B cell (primary cell): Measurements from ENCODE around the gene PXMP2. TPM values are rescaled to one million over a fixed set of nuclear protein-coding genes. Genes with fewer than 3 reads are reported as not detected.

Source experiments
- ATAC-seq: fragments of 200-7000 bp; cut with Tn5 transposase; one replicate; pipeline ENCODE4 v1.10.0; 2021; ENCODE audit warnings: low read depth, mild to moderate bottlenecking, moderate number of reproducible peaks, moderate library complexity
- CTCF ChIA-PET: fragments of 350-600 bp; sonication (Branson Sonifier 250); formaldehyde crosslinking; loops from one replicate; lab custom pipeline; 2021; ENCODE audit warnings: antibody characterized with exemption, inconsistent platforms; lab: Charles Lee
- POLR2A ChIA-PET: fragments of 350-600 bp; sonication (Branson Sonifier 250); formaldehyde crosslinking; loops from one replicate; lab custom pipeline; 2021; ENCODE audit warnings: antibody characterized with exemption; lab: Charles Lee
- DNase-seq: peaks from one replicate; pipeline ENCODE4 v3.0.0; 2013
- H2AFZ ChIP-seq: 2 replicates; pipeline ENCODE4 v1.6.1; 2012; ENCODE audit warnings: mild to moderate bottlenecking, low read depth, low read length; ENCODE audit not compliant: insufficient read depth, poor library complexity, severe bottlenecking
- H3K27ac ChIP-seq, 2 donors: 1 replicate in 1 of 2; 2 replicates in 1 of 2; pipeline ENCODE4 v1.5.1; 2012 to 2013; ENCODE audit warnings: low read length in 2 of 2, mild to moderate bottlenecking in 2 of 2, moderate library complexity in 1 of 2
- H3K27me3 ChIP-seq, 4 experiments: fragments of 200-600 bp in 1 of 4; sonication (generic) in 1 of 4; replicated peaks in 1 of 4; 1 replicate in 2 of 4; 2 replicates in 2 of 4; pipeline versions ENCODE4 v1.6.1 to v1.7.0; 2013 to 2016; ENCODE audit warnings: low read length in 3 of 4, mild to moderate bottlenecking in 2 of 4, mixed read lengths in 1 of 4, moderate library complexity in 1 of 4; ENCODE audit not compliant: insufficient read depth in 4 of 4, control insufficient read depth in 3 of 4; ENCODE audit errors: control extremely low read depth in 1 of 4
- H3K36me3 ChIP-seq, 2 experiments: replicated peaks in 1 of 2; 1 replicate in 1 of 2; 2 replicates in 1 of 2; pipeline versions ENCODE4 v1.6.1 to v1.7.1; 2013; ENCODE audit warnings: low read length in 1 of 2; ENCODE audit not compliant: insufficient read depth in 2 of 2, control insufficient read depth in 1 of 2; ENCODE audit errors: control extremely low read depth in 1 of 2, extremely low read depth in 1 of 2
- H3K4me1 ChIP-seq, 2 donors: fragments of 200-600 bp in 1 of 2; sonication (generic) in 1 of 2; 1 replicate in 1 of 2; 2 replicates in 1 of 2; pipeline versions ENCODE4 v1.5.1 to v1.6.1; 2013 to 2017; ENCODE audit warnings: low read length in 2 of 2; ENCODE audit not compliant: control insufficient read depth in 2 of 2, insufficient read depth in 2 of 2
- H3K4me2 ChIP-seq: replicated peaks from 2 replicates; pipeline ENCODE3; 2012; ENCODE audit warnings: mild to moderate bottlenecking, low read depth, low read length; ENCODE audit not compliant: poor library complexity, severe bottlenecking
- H3K4me3 ChIP-seq, 5 experiments: fragments of 200-600 bp in 1 of 5; sonication (generic) in 1 of 5; 1 replicate in 3 of 5; 2 replicates in 2 of 5; pipeline versions ENCODE4 v1.5.1 to v1.7.0; 2011 to 2016; ENCODE audit warnings: low read length in 4 of 5, mild to moderate bottlenecking in 4 of 5, low read depth in 2 of 5, control low read depth in 1 of 5, moderate library complexity in 1 of 5; ENCODE audit not compliant: insufficient read depth in 1 of 5; ENCODE audit errors: control extremely low read depth in 1 of 5, extremely low read depth in 1 of 5
- H3K79me2 ChIP-seq: fragments of 200-600 bp; sonication (generic); one replicate; pipeline ENCODE4 v1.6.0; 2016; ENCODE audit warnings: low read length; ENCODE audit not compliant: control insufficient read depth, insufficient read depth
- H3K9ac ChIP-seq: fragments of 200-600 bp; sonication (generic); 2 replicates; pipeline ENCODE4 v1.6.1; 2017; ENCODE audit warnings: mild to moderate bottlenecking, low read length, moderate library complexity
- H3K9me3 ChIP-seq, 3 donors: one replicate each; pipeline versions ENCODE4 v1.6.1 to v1.7.1; 2013; ENCODE audit warnings: low read length in 2 of 3; ENCODE audit not compliant: control insufficient read depth in 2 of 3, insufficient read depth in 1 of 3; ENCODE audit errors: control extremely low read depth in 1 of 3
- H4K20me1 ChIP-seq: 2 replicates; pipeline ENCODE4 v1.6.0; 2012; ENCODE audit warnings: mild to moderate bottlenecking, low read length; ENCODE audit not compliant: insufficient read depth, control insufficient read depth, poor library complexity, severe bottlenecking
- H3K27ac Mint-ChIP-seq: one replicate; pipeline ENCODE4 v1.8.0; 2021; ENCODE audit warnings: mixed read lengths
- H3K27me3 Mint-ChIP-seq: one replicate; pipeline ENCODE4 v1.8.0; 2021; ENCODE audit warnings: mixed read lengths
- H3K4me1 Mint-ChIP-seq: one replicate; pipeline ENCODE4 v1.8.0; 2021; ENCODE audit warnings: mixed read lengths
- H3K4me3 Mint-ChIP-seq: one replicate; pipeline ENCODE4 v1.8.0; 2021; ENCODE audit warnings: mixed read lengths
- H3K9me3 Mint-ChIP-seq: one replicate; pipeline ENCODE4 v1.8.0; 2022; ENCODE audit warnings: mixed read lengths; ENCODE audit not compliant: insufficient read depth
- CTCF ChIP-seq: fragments of 200-600 bp; IDR thresholded peaks from one replicate; pipeline ENCODE4 v1.8.0; 2022; ENCODE audit warnings: antibody characterized with exemption, mild to moderate bottlenecking
- EZH2 ChIP-seq: IDR thresholded peaks from 2 replicates; pipeline ENCODE4 v1.6.1; 2012; ENCODE audit warnings: borderline replicate concordance, low read depth, mild to moderate bottlenecking, moderate library complexity, low read length; ENCODE audit not compliant: insufficient read depth, poor library complexity, severe bottlenecking
- WGBS: methylation state at CpG from one replicate; pipeline ENCODE4 v1.1.5; 2013; ENCODE audit warnings: missing lambda C conversion rate; ENCODE audit not compliant: insufficient coverage; 5-methylcytosine and 5-hydroxymethylcytosine counted together
- intact Hi-C: fragments of 100-400 bp; cut with micrococcal nuclease; formaldehyde crosslinking; loops from one replicate; pipeline ENCODE4 v1.10.0; 2022
- polyA plus RNA-seq: library from polyadenylated mRNA; depleted of rRNA; stranded (reverse); fragments of >200 nt; gene quantifications from 2 replicates; pipeline ENCODE4 v1.2.3, GENCODE V29; 2012
- total RNA-seq, 2 donors: library from RNA; stranded (reverse); fragments of 120-200 nt in 1 of 2; gene quantifications; 1 replicate in 1 of 2; 2 replicates in 1 of 2; pipeline versions ENCODE4 v1.2.3 to v1.2.4, GENCODE V29; 2013 to 2022

Gene PXMP2
- total and polyA plus RNA-seq, 2 donors (not counting 1 experiment from before 2014, with no cell fraction given) = 4.3 to 10.2 TPM

- no peak overlapping the region for H3K4me3 Mint-ChIP-seq
- CTCF ChIA-PET = no interaction called here
- Histone ChIP-seq H3K27ac (peak overlapping the region in 1 of 2 donors; percentile 10), H3K4me1 (peaks cover 4 to 6% of the 10 kb centered on the region in 2 donors), H3K4me3 (no peak overlapping the region), H3K79me2 (peaks cover 52% of the 10 kb centered on the region), H3K4me2 (no peak overlapping the region), H3K27me3 (no peaks in the 10 kb centered on the region), H3K36me3 (peaks cover 2 to 85% of the 10 kb centered on the region in 2 experiments), H4K20me1 (peaks cover 37% of the 10 kb centered on the region), H3K9ac (no peak overlapping the region), H2AFZ (no peak overlapping the region), H3K9me3 (no peaks in the 10 kb centered on the region)
- H3K27ac Mint-ChIP-seq = peak overlapping the region; percentile 46
- TF ChIP-seq EZH2 (no peak), CTCF (no peak)
- ATAC-seq (no peak), DNase-seq (peak; percentile 33)
- POLR2A ChIA-PET = interaction anchor here (0.5 to 0.6 kb wide), 3 partner anchors 30 to 88 kb away, joined by 3 to 4 read pairs (median 3); no protein-coding TSS in a partner anchor
- H3K9me3 Mint-ChIP-seq = no peaks in the 10 kb centered on the region
- peaks cover 12% of the 10 kb centered on the region for H3K4me1 Mint-ChIP-seq
- intact Hi-C loops = no loop called here
- WGBS = 77% methylated on average over 3 of the region's 8 CpGs
- H3K27me3 Mint-ChIP-seq = no peaks in the 10 kb centered on the region
These were observed 54.2 kb downstream of the PXMP2 start for GRCh38 chr12:132741620-132742019.

- H3K27ac Mint-ChIP-seq = no peak overlapping the region
- H3K27me3 ChIP-seq = no peaks in the 10 kb centered on the region
- DNase-seq (no peak), ATAC-seq (no peak)
- 97% methylated on average over 13 of the region's 13 CpGs for WGBS
- no peak overlapping the region for H3K4me3 Mint-ChIP-seq
- no peak overlapping the region for H3K9ac ChIP-seq
- ChIA-PET CTCF (no interaction called here), POLR2A (no interaction called here)
- H3K9me3 Mint-ChIP-seq = no peaks in the 10 kb centered on the region
- H3K4me2 ChIP-seq = no peak overlapping the region
- no peaks in the 10 kb centered on the region for H3K27me3 Mint-ChIP-seq
- intact Hi-C loops = no loop called here
- peaks cover 12% of the 10 kb centered on the region for H3K4me1 Mint-ChIP-seq
- no peak overlapping the region for H3K27ac ChIP-seq
- no peaks in the 10 kb centered on the region for H3K9me3 ChIP-seq
- H3K4me3 ChIP-seq = no peak overlapping the region
- TF ChIP-seq CTCF = no peak
- TF ChIP-seq EZH2 = no peak
- H3K36me3 ChIP-seq = peaks cover 2 to 93% of the 10 kb centered on the region in 2 experiments
- peaks cover 4 to 6% of the 10 kb centered on the region in 2 donors for H3K4me1 ChIP-seq
- H3K79me2 ChIP-seq = peaks cover 72% of the 10 kb centered on the region
- no peak overlapping the region for H2AFZ ChIP-seq
- peaks cover 47% of the 10 kb centered on the region for H4K20me1 ChIP-seq
These were observed 56.4 kb downstream of the PXMP2 start for GRCh38 chr12:132743831-132744230.
